Stimulated activated CD4-positive, alpha-beta T cell treated with anti-CD3 and anti-CD28 coated beads, Interleukin-2, amount 100 ng/mL, for 48 hours (primary cell): Measurements from ENCODE around the gene PRKCD.

ENCODE experiments used
- DNase-seq, 2 donors: peaks; one replicate each; pipeline ENCODE4 v3.0.0-alpha.2; 2020

PRKCD gene

DNA sequence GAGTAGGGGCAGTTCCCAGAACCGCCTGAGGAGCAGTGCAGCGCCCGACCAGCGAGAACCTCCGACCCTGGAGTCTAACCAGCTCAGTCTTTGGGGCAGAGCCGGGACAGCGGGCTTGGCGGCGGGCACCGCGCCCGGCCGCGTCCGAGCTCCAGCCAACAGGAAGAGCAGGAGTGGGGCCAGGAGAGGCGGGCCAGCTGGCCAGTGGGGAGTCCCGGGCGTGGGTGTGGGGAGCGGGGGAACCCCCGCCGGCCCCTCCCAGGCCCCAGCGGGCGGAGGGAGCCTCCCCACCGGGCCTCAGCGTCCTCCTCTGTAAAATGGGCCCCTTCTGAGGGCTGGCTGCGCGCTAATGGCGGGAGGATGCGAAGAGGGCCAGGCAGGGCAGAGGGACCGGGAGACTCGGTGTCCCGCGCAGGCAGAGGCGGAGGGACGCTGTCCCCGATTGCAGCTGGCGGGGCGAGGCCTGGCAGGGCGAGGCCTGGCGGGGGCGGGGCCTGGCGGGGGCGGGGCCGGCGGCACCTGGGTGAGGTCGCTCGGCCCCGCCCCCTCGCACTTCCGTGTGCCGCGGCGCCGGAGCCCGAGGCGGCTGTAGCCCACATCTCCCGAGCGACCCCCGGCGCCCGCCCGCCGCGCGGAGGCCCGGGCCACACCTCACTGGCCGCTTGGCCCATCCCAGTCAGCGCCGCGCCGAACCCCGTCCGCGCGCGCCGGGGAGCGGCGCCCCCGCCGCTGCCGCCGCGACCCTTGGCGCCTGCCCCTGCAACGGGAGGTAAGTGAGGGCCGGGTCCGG is at the start of gene PRKCD:
Gene PRKCD (plus strand): TSS at position 550 of the 790 bp plus-strand sequence. CDS start 17,214 bp downstream, outside the sequence.
- peak; percentile 61 to 72 for DNase-seq

DNA sequence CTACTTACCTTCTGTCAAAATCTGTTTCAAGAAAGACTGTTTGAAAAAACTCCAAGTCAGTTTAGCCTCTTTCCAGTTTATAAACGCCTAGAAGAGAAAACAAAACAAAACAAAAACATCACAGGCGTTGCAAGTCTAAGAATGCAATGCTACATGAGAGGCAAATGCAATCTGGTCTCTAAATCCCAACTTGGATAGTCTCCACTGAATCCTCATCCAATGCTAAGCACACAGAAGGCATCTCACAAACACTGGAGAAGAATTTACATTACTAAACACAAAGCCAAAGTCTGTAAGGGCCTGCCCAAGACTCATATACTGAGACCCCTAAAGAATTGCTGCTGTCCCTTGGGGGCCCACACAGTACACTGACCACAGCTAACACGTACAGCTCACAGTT is 49.2 kb upstream of the PRKCD start:
- no peak for DNase-seq

DNA sequence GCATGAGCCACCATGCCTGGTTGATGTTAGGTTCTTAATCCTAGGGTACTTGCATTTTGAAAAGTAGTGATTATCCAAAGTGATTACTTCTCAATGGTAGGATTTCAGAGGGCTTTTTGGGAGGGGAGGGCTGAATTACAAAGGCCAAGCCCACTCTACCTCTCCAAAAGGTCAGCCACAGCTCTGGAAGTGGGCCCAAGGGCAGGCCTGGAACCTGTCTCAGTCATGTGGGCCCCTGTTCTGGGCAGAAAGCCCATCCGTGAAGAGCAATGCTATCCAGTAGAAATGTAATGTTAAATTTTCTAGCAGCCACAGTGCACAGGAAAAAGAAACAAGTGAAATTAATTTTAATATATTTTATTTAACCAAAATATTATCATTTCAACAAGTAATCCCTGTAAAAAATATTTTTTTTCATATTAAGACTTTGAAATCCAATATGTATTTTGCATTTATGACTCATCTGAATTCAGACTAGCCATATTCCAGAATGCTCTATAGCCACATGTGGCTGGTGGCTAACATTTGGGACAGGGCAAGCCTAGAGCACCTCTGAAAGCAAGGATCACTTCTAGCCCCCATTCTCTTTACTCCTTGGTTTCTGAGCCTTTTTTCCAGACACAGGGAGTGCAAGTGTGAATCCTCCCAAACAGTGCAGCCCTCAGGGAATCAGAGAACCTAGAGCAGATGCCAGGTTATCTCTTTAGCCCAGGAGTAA is 47.6 kb upstream of the PRKCD start:
- no peak for DNase-seq

DNA sequence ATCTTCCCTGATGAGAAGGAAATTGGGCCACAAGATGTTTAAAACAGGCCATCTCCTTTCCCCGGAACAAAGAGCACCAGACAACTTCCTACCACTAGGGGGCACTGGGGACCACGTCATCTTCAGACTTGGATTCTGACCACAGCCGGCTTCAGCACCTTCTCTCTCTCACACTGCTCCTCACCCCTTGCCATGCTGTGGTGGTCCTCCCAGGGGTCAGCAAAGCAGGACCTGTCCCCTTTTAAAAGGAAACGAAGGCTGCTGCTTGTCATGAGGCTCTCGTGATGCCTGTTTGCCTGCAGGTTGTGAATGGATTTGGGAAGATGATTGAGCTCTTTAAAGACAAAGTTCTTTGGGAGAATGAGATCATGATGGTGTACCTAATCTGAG is 47.0 kb upstream of the PRKCD start:
- peak; percentile 79 to 85 for DNase-seq

DNA sequence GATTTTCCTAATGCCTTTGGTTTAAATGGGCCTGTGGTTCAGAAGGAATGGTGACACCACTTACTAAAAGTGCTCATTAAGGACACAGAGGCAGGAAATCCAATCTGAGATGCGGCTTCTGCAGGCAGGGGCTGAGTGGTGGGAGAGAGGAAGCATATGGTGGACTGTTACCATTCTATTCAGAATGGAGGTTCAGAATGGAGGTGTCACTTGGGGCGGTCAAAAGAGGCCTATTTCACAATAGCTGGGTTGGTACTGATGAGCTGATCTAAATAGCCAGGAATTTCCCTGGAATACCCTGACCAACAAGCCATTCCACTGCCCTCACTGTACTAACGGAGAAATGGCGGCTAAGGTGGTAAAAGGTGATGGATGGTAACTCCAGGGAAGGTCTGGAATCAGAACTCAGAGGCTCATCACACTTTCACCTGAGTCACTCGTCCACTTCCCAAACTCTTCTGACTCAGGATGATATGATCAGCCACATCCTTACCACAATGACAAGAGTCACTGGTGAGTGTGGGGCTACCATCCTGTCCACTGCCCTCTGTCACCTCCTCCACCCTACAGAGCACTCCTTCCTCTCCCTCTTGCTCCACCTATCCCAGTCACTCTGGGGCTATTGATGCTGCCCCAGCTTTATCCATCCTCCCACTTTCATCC is 46.5 kb upstream of the PRKCD start:
- DNase-seq = no peak

DNA sequence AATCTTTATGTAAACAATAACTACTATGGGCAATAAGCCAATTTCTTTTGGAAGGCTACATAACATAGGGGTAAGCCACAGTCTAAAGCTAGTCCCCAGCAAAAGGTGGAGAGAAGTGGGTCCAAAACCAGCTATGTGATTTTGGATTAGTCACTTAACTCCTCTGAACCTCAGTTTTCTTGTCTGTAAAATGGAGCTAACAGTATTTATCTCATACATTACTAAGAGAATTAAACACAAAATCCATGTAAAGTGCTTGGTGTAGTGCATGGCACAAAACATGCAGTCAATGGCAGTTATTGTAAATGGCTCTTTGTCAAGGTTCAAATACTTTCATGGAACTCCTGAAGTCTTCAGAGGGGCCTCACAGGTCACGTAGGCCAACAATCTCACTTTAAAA is 44.1 kb upstream of the PRKCD start:
- no peak for DNase-seq

DNA sequence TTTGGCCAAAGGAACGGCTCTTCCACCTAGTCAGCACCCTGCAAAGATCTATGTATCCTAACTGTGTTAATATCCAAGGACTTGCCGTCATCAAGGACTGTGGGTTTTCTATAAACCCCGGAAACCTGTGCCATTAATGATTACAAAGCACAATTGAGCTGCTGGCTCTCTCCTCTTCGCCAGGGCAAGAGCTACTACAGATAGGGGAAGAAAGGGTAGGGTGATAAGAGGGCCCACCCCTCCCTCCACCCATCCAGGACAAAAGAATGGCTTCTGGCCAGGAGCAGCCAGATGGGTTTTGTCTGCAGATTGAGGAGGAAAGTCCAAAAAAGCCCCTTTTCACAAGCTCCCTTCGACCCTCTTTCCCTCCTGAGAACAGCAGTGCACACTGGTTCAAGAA is 40.7 kb upstream of the PRKCD start:
- no peak for DNase-seq

DNA sequence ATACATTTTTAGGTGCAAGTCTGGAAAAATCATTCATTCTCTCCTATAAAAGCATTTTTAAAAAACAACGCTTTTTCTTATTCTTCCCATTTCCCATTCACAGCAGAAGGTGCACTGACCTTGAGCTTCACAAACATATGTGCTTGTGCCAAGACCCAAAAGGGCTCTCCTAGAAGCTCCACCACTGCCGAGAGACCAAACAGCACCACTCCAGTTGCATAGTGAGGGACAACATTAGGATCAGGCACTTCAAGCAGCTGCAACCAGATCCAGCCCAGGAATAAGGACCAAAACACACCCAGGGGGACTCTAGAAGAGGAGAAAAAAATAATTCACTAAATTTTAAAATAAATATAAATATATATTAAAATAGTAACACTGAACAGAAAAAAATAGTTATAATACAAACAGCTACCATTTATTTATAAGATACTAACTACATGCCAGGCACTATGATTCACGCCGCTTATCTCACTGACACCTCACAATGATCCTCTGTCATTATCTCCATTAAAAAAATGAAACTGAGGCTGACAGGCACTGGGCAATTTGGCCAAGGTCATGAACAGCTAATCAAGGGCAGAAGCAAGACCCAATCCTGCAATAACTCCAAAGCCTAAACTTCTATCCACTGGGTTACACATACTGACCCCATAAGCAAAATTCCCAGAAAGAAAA is 38.6 kb upstream of the PRKCD start:
- DNase-seq = no peak

DNA sequence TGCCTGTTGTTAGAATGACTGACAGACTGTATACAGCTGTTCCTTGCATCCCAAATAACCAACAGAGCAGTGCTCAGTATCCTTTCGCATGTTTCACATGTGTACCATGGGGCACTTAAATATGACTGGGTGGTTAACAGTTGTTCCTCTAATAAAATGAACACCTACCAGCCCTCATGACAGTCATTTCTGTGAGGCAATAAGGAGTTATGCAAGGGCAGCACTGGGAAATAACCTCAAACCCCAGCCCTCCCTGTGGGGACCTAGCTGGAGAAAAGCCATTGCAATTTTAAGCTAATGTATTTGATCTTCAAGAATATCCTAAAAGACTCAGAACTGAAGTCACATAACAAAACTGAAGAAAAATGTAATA is 38.1 kb upstream of the PRKCD start:
- DNase-seq = no peak

DNA sequence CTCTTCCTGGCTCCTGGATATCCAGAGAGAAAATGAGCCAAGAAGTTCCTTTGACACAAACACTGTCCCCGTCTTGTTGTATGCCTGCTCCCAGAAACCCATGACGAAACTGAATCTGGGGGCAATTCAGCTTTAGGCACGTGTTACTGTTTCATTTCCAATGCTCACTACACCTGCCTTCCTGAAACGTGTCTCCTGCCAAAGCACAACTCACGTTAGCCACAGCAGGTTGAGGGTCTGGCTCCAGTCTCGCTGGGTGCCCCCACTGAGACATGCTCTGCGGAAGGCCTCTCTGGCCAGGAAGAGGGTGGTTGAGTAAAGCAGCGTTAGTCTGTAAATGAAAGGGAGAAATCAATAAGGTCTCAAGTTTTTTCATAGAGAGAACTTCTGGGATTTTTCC is 37.5 kb upstream of the PRKCD start:
- no peak for DNase-seq

DNA sequence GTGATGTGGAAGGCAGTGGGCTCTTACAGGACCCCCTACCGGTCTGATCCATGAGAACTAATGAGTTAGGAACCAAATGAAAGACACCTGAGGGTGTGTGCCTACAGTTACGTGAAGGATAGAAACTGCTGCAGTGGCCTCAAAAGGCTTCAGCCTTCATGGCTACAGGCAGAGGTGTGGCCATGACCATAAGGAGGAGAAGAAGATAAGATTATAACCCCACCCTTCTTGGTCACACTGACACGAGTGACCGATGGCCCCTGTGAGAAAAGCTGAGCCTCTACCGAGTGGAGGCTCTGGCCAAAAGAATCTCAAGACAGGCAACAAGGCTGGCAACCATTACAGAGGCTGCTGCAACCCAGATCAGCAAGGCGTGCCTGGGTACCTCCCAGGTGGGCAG is 37.1 kb upstream of the PRKCD start:
- DNase-seq = no peak

DNA sequence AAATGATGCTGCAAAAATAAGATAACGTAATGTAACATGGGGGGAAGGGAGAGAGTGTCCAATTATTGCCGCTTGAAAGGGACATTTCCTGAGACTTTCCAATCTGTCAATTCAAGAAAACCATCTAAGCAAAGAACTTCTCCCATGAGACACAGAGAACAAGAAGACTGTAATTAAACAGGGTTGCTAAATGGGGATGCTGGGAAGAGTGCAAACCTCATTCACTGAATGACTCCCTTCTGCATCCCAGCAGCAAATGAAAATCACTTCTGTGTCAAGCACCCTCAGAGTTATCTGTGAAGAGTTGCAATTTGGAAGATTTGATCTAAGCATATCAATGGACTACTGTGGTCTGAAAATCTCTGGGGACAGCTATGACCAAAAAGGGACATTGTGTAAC is 34.4 kb upstream of the PRKCD start:
- DNase-seq = no peak

DNA sequence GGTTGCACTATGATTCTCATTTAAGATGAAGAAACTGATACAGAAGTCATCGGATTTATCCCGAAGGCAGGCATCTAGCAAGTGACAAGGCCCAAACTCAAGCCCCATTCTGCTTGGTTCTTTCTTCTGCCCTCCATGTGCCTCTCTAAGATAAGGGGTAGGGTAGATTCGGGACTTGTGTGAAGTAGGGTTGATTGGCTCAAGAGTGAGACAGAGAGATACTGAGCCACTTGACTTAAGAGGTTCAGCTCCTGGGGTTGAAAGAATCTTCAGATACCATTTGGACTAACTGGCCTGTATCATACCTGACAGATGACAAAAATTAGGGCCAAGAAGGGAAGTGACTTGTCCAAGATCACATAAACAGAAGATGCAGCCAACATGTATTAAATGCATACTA is 31.7 kb upstream of the PRKCD start:
- DNase-seq = no peak

DNA sequence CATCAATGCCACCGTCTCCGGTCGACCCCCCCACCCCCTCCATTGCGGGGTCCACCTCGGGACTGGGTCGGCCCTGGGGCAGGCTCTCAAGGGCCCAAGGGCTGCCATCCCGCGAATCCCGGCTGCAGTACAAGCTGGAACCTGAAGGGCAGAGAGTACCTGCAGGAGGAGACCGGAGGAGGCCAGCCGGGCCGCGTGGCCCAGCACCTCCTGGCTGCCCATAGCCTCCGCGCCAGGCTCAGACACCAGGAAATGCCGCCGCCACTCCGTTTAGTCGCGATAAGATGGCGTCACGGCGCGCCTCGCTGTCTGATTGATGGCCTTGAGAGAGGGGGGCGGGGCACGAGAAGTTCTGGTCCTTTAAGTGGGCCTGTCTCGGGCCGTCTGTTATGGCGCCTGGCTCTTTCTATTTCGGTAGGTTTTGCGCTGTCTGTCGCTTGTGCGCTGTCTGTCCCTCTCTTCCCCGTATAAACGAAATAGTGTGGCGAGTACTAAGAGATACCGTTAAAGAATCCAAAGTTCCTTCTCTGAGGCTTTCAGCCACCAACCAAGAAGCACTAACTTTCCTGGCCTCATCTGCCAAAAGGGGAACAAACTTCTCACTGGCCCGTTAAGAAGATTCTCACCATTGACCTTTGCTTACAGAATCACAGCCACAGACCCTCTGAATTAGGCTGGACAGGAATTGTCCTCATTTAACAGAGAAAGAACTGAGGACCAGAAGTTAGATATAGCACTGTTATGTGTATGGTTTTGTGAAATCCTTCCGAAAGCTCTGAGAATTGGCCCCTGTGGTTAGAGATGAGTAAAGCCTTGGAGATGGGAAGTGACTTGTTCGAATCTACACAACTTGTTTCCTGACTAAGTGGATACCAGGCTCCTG is 30.6 kb upstream of the PRKCD start, which contains the start of gene RFT1:
Gene RFT1 (minus strand): TSS at position 257 of the 883 bp plus-strand sequence. CDS start 35 bp downstream, at position 222.
- DNase-seq = peak; percentile 97 to 99

DNA sequence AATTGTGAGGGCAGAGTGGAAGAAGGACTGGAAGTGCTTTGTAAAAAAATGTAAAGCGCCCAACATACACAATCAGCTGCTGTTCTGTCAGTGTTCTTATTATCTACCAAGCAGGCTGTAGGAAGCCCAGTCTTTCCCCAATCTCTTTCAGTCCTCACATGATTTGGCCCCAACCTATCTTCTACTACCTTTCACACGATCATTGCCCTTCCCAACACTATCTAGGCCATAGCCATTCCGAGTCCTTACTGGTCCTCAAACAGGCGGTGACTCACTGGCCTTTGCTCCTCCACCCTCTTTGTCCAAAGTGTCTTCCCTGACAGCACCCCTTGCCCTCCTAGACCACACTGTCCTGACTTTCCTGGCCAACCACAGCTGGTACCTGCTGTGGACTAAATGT is 29.9 kb upstream of the PRKCD start:
- DNase-seq = no peak

DNA sequence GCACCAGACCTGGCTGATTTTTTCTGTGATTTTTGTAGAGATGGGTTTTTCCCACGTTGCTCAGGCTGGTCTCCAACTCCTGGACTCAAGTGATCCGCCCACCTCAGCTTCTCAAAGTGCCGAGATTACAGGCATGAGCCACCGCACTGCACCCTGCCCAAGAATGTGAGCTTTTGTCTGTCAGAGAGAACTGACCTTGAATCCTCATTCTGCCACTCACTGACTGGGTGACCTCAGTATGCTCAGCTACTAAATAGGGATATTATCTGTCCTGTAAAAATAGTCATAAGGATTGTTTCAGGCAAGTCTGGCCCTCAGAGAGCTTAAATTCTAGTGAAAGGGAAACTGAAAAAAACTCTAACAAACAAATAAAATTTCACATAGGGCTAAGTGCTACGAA is 28.7 kb upstream of the PRKCD start:
- DNase-seq = no peak

DNA sequence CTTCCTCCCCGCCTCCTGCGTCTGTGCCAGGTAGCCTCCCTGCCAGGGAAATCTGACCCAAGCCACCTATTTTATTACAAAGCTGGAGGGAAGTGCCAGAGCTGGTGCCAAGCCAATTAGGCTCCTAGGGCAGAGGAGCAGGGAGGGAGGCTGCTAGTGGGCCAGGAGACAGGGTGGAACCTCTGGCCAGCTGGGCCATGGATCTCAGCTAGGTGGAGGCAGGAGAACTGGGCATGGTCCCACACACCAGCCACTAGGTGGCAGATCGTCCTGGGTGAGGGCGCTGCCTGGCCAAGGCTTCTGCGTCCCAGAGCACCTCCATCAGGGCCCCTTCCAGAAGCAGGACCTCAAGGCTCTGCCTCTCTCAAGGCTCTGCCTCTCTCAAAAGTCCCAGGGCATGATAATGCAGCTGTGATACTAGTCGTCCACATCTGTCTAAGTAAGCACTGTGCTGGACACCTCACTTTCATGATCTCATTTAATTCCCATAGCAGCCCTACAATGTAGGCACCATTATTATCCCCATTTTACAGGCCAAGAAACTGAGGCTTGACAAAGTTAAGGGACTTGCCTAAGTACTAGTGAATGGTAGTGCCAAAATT is 26.3 kb upstream of the PRKCD start:
- peak; percentile 52 to 58 for DNase-seq

DNA sequence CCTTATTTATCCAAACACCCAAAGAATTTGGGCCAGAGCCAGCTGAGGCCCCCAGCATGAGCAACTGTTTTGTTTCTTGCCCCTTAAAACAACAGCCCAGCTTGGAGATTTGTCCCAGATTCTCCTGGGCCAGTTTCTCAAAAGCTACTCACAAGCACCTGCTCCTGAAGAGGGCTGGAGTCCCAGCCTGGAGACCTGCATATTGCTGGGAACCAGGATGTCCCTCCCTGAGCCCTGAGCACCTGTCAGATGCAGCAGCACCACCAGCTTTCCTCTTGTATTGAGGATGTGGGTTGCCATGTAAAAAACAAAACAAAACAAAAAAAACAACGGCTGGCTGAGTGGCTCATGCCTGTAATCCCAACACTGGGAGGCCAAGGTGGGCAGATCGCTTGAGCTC is 23.8 kb upstream of the PRKCD start:
- DNase-seq = no peak

DNA sequence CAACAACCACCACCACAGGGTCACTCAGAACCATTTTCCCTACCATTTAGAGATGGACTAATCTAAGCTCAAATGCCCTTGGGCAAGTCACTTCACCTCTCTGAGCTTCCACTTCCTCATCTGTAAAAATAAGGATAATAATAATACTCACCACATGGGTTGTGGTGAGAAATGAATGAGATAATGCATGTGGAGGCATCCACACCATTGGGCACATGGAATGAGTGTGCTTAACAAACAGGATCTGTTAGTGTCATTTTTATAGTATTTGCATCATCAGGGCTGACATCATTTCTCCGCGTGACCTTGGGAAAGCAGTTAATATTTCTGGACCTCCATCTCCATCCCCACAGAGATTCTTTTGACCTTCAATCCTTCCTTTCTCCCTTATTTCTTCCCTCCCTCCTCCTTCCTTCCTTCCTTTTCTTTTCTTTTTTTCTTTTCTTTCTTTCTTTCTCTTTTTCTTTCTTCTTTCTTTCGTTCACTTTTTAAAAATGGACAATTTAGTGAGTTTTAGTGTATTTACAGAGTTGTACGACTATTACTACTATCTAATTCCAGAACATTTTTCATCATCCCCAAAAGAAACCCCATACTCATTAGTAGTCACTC is 23.1 kb upstream of the PRKCD start:
- no peak for DNase-seq

DNA sequence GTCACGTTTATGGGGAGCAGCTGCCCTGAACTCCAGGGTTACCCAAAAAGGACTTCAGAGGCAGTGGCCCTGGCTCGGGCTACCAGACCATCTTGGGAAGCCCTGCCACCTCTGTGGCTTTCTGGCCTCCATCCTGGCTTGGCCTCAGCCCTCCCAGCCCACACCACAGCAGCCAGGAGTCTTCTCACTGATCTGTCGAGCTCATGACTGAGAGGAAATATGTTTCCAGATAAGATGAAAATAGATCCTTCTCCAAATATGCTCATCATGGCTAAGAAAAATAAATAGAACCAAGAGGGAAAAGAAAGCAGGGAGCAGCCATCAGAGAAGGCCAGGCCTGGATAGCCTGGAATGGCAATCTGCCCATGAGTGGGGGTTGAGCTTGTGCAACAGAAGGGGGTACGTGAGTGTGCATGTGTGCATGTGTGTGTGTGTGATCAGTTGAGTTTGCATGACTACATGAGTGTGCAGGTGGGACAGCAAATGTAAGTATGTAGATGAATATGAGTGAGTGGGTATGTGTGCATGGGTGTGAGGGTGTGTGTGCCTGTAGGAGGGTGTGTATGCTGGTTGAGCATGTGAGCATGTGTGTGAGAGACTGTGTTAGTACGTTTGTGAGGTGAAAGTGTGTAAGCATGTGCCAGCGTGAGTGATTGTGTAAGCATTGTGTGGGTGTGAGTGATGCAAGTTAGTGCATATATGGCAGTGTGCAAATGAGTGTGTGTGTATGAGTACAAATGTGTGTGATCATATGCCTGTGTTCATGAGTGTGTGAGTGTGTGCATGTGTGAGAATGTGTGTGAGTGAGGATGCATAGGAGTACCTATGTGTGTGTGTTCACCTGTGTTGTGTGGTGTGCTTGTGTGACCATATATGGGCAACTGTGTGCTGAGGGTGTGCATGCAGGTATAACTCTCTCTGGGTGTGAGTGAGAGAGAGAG is 20.8 kb upstream of the PRKCD start:
- DNase-seq = no peak
